HG03159 (cell line): ENCODE results near the gene MRPS21.
"Not testable (repeated sequence)": the region's sequence is repeated elsewhere in the genome, so short reads cannot be mapped to it uniquely, and the experiment has no call there.

Source experiments
- ATAC-seq: cut with Tn5 transposase; IDR thresholded peaks from one replicate; pipeline ENCODE4 v1.9.1; 2021; ENCODE audit warnings: mild to moderate bottlenecking, moderate library complexity; ENCODE audit not compliant: unreplicated experiment

The MRPS21 gene

GRCh38 chr1:150281221-150281757 is 12.4 kb upstream of the MRPS21 start:
- ATAC-seq: no peak

- ATAC-seq: peak; percentile 81
These were observed 11.7 kb upstream of the MRPS21 start, which contains the start of gene CIART for GRCh38 chr1:150281758-150282557. TSS of gene CIART (plus strand) at chr1:150282554. CDS start at chr1:150283268, 714 bp downstream.

DNA sequence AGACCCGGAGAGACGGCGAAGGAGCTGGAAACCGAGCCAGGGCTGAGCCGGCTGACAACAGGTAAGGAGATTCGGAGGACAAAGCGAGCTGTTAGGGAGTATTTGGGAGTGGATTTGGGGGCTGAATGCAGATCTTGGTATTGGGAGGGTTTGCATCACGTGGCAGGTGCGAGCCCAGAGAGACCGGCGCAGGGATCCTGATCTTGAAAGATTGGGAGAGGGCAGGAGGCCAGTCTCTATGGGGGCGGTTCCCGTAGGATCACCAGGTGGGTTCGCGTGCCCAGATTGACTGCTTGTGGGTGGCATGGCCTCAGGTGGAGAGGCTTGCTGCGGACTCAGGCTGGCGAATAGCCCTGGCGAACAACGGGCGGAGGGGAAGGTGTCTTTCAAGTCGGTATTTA is 11.1 kb upstream of the MRPS21 start:
- peak; percentile 12 for ATAC-seq

GRCh38 chr1:150283260-150283659 is 10.4 kb upstream of the MRPS21 start:
- no peak for ATAC-seq

- ATAC-seq: no peak
These were observed 5.3 kb upstream of the MRPS21 start for GRCh38 chr1:150288382-150288781.

- no peak for ATAC-seq
These were observed 4.8 kb upstream of the MRPS21 start for GRCh38 chr1:150288822-150289221.

DNA sequence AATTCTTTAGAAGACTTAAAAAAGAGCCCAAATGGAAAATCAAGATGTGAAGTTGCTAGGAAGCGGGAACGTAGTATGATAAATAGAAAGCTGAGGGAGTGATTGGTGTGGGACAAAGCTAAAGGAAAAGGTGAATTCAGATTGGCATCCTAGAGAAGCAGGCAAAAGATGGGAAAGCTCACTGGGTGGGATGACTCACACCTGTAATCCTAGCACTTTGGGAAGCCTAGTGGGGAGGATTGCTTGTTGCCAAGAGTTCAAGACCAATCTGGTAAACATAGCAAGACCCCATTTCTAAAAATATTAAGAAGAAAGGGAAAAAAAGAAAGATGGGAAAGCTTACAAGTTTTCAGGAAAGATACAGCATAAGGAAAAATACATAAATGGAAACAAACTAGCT is 1.8 kb downstream of the MRPS21 start:
- no peak for ATAC-seq

DNA sequence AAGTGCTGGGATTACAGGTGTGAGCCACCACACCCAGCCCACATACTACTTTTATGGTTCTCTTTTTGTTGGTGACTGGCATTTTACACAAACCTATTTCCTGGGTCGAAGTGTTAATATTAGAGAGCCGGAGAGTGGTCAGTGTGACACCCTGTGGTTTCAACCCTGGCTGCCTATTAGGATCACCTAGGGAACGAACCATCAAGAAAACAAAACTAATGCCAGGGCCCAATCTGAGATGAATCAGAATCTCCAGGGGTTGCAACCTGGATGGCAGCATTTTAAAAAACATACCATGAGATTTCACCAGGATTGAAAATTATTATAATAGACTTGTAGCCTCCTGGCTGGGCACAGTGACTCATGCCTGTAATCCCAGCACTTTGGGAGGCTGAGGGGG is 6.1 kb downstream of the MRPS21 start:
- ATAC-seq: no peak

- no peak for ATAC-seq
These were observed 8.7 kb downstream of the MRPS21 start for GRCh38 chr1:150302338-150302737.

DNA sequence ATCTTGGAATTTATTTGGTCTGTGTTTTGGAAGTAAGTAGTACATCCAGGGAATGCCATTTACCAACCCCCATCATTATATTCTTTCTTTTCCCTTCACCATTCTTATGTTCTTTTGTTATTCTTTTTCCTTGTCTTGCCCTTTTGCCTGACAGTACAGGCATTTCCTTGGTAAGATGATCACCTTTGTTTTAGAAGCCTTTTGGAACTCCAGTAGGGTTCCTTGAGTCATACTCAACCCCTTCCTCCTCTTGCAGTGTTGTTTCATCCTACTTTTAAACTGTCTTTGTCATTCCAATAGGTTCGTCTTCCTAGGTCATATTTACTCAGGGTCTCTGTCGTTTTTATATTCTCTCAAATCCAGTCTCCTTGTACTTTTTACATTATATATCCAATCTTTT is 9.2 kb downstream of the MRPS21 start:
- ATAC-seq: no peak

DNA sequence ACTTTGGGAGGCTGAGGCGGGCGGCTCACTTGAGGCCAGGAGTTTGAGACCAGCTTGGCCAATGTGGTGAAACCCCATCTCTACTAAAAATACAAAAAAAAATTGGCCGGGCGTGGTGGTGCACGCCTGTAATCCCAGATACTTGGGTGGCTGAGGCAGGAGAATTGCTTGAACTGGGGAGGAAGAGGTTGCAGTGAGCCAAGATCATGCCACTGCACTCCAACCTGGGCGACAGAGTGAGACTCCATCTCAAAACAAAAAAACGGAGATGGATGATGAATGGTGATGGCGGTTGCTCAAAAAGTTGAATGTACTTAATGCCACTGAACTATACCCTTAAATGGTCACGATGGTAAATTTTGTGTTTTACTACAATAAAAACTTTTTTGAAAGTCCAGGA is 14.9 kb downstream of the MRPS21 start:
- not testable (repeated sequence) for ATAC-seq

DNA sequence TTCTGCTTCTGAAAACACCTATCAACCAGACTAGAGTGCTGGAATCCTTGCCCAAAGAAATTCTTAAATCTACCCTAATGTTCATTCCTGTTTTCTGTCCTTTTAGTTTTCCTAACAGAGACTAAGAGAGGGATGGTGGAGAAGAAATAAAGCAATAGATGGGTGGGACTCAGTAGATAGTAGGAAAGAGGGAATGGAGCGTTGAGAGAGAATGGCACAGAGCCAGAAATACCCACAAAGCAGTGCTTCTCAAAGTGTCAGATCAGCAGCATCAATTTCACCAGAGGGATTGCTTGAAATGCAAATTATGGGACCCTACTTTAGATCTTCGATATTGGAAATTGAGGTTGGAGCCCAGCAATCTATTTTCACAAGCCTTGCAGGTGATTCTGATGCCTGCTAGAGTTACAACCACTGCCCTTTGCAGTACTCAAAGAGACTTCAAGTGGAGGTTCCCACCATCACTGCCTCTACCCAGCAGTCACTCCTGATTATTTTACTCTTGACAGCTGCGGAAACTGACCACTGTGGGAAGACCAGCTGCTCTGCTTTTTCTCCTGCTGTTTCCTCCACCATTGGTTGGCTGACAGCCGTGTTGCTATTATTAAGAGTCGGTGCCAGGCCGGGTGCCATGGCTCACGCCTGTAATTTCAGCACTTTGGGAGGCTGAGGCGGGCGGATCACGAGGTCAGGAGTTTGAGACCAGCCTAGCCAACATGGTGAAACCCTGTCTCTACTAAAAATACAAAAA is 16.3 kb downstream of the MRPS21 start:
- ATAC-seq: no peak

- no peak for ATAC-seq
These were observed 18.1 kb downstream of the MRPS21 start for GRCh38 chr1:150311762-150312161.

GRCh38 chr1:150314691-150315090 is 21.0 kb downstream of the MRPS21 start:
- not testable (repeated sequence) for ATAC-seq

DNA sequence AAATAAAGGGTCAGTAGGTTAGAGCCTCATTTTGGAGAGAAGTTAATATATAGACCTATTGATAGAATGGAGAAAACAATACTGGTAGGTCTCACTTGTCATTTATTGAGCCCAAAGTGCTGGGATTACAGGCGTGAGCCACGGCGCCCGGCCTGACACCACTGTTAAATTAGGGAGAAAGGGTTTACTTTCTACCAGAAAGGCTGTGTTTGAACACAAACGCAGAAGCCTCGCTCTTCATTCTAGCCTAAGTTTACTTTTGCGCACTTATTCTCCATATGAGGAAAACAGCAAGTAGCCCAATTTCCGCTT is 27.0 kb downstream of the MRPS21 start:
- ATAC-seq: no peak

GRCh38 chr1:150321826-150322166 is 28.1 kb downstream of the MRPS21 start:
- ATAC-seq: peak; percentile 2

- no peak for ATAC-seq
These were observed 28.6 kb downstream of the MRPS21 start for GRCh38 chr1:150322310-150322709.

DNA sequence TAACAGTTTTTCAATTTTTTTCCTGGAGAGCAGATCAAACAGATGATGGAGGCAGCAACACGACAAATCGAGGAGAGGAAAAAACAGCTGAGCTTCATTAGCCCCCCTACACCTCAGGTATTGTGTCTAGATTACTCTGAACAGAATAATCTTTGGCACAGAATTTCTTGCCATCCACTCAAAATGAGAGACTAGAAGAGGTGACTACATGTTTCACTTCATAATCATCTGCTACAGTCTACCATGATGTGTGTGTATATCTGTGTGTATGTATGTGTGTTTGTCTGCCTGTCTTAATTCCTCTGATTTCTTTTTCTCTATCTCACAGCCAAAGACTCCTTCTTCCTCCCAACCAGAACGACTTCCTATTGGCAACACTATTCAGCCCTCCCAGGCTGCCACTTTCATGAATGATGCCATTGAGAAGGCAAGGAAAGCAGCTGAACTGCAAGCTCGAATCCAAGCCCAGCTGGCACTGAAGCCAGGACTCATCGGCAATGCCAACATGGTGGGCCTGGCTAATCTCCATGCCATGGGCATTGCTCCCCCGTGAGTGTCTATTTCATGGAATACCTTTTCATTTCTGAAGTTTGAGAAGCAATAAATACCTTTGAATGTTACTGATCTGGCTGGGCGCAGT is 39.1 kb downstream of the MRPS21 start:
- no peak for ATAC-seq

DNA sequence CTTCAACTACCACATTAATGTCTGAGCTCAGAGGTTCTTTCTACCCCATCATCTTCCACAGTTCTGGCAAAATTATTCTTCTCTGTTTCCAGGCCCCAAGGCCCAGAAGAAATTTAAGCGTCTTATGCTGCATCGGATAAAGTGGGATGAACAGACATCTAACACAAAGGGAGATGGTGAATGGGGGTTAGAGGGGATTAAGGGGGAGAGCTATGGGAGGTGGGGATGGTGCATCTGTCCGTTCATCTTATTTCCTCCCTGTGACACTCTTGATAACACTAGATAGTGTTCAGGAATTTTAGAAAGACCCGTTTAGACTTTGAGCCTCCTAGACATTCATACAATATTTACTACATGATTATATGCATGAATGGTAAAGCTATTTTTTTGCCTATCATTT is 52.7 kb downstream of the MRPS21 start:
- ATAC-seq: no peak

DNA sequence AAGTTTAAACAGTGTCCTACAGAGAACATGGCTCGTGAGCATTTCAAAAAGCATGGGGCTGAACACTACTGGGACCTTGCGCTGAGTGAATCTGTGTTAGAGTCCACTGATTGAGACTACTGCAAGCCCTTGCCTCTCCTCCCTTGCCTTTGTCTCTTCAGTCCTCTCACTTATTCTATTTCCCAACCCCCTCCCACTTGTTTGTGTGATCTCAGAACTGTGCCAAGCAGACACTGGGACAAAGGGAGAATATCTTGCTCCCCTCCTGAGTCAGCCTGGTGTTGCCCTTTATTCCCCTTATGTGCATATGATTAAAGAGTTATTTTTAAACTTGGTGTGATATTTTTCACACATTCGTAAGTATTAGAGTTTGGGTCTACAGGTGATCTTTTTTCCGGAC is 59.2 kb downstream of the MRPS21 start:
- ATAC-seq: no peak
